Mesenchymal stem cell (in vitro differentiated cells and primary cell): Measurements from ENCODE around the gene SLC24A4.
"Not testable (repeated sequence)": the region's sequence is repeated elsewhere in the genome, so short reads cannot be mapped to it uniquely, and the experiment has no call there.

ENCODE experiments used
- DNase-seq: peaks from one replicate; pipeline ENCODE4 v3.0.0-alpha.2; 2013
- H2AFZ ChIP-seq: one replicate; pipeline ENCODE4 v1.6.1; 2013; ENCODE audit warnings: low read depth, mild to moderate bottlenecking, control low read depth, inconsistent platforms, low read length, moderate library complexity
- H2AK5ac ChIP-seq: 2 replicates; pipeline ENCODE4 v1.6.1; 2013; ENCODE audit warnings: low read length, moderate library complexity, mild to moderate bottlenecking, inconsistent platforms; ENCODE audit not compliant: severe bottlenecking
- H2BK120ac ChIP-seq: one replicate; pipeline ENCODE4 v1.6.1; 2013; ENCODE audit warnings: low read depth, mild to moderate bottlenecking, inconsistent platforms, low read length, moderate library complexity
- H2BK12ac ChIP-seq, 2 experiments: one replicate each; pipeline ENCODE4 v1.6.1; 2013; ENCODE audit warnings: inconsistent platforms in 2 of 2, low read length in 2 of 2, mild to moderate bottlenecking in 2 of 2, moderate library complexity in 2 of 2, control low read depth in 1 of 2
- H2BK15ac ChIP-seq: one replicate; pipeline ENCODE4 v1.6.1; 2013; ENCODE audit warnings: mild to moderate bottlenecking, low read depth, inconsistent platforms; ENCODE audit not compliant: poor library complexity, severe bottlenecking
- H2BK5ac ChIP-seq: 2 replicates; pipeline ENCODE4 v1.6.1; 2013; ENCODE audit warnings: low read depth, mild to moderate bottlenecking, low read length, control low read depth, inconsistent platforms; ENCODE audit not compliant: poor library complexity, severe bottlenecking
- H3K14ac ChIP-seq, 2 experiments: one replicate each; pipeline ENCODE4 v1.6.1; 2013; ENCODE audit warnings: inconsistent platforms in 2 of 2, low read length in 2 of 2, control low read depth in 1 of 2, mild to moderate bottlenecking in 1 of 2, moderate library complexity in 1 of 2
- H3K18ac ChIP-seq, 2 experiments: one replicate each; pipeline ENCODE4 v1.6.1; 2013; ENCODE audit warnings: inconsistent platforms in 2 of 2, low read length in 2 of 2, control low read depth in 1 of 2, low read depth in 1 of 2, mild to moderate bottlenecking in 1 of 2
- H3K23ac ChIP-seq, 2 experiments: one replicate each; pipeline ENCODE4 v1.6.1; 2013; ENCODE audit warnings: inconsistent platforms in 2 of 2, low read length in 2 of 2, mild to moderate bottlenecking in 2 of 2, moderate library complexity in 2 of 2, control low read depth in 1 of 2
- H3K27ac ChIP-seq: 2 replicates; pipeline ENCODE4 v1.5.1; 2013; ENCODE audit warnings: mild to moderate bottlenecking, moderate library complexity, low read length, control low read depth, inconsistent platforms; ENCODE audit not compliant: poor library complexity, severe bottlenecking
- H3K27me3 ChIP-seq, 2 experiments: 2 replicates each; pipeline versions ENCODE4 v1.6.1 to v1.7.0; 2013; ENCODE audit warnings: low read length in 2 of 2, mild to moderate bottlenecking in 2 of 2, moderate library complexity in 2 of 2, control low read depth in 1 of 2, inconsistent platforms in 1 of 2; ENCODE audit not compliant: control insufficient read depth in 1 of 2, insufficient read depth in 1 of 2
- H3K36me3 ChIP-seq, 2 experiments: 2 replicates each; pipeline versions ENCODE4 v1.6.1 to v1.7.0; 2013; ENCODE audit warnings: low read length in 2 of 2, control low read depth in 1 of 2, inconsistent platforms in 1 of 2, low read depth in 1 of 2, mild to moderate bottlenecking in 1 of 2; ENCODE audit not compliant: insufficient read depth in 2 of 2, control insufficient read depth in 1 of 2
- H3K4ac ChIP-seq, 2 experiments: one replicate each; pipeline ENCODE4 v1.6.1; 2013; ENCODE audit warnings: inconsistent platforms in 2 of 2, low read length in 2 of 2, mild to moderate bottlenecking in 2 of 2, moderate library complexity in 2 of 2, control low read depth in 1 of 2, low read depth in 1 of 2
- H3K4me1 ChIP-seq: 2 replicates; pipeline ENCODE4 v1.6.1; 2013; ENCODE audit warnings: low read depth, low read length, control low read depth; ENCODE audit not compliant: control insufficient read depth, insufficient read depth
- H3K4me2 ChIP-seq: 2 replicates; pipeline ENCODE4 v1.6.1; 2013; ENCODE audit warnings: low read length, mild to moderate bottlenecking, inconsistent platforms; ENCODE audit not compliant: poor library complexity, severe bottlenecking
- H3K4me3 ChIP-seq, 2 experiments: 2 replicates each; pipeline versions ENCODE4 v1.5.1 to v1.7.0; 2013; ENCODE audit warnings: low read length in 2 of 2, mild to moderate bottlenecking in 2 of 2, control low read depth in 1 of 2, low read depth in 1 of 2; ENCODE audit not compliant: insufficient read depth in 1 of 2
- H3K79me1 ChIP-seq: replicated peaks from 2 replicates; pipeline ENCODE4 v1.6.1; 2013; ENCODE audit warnings: mild to moderate bottlenecking, control low read depth, low read length, inconsistent platforms; ENCODE audit not compliant: poor library complexity, severe bottlenecking
- H3K9ac ChIP-seq: 2 replicates; pipeline ENCODE4 v1.7.0; 2013; ENCODE audit warnings: mild to moderate bottlenecking, low read length, moderate library complexity
- H3K9me3 ChIP-seq: 2 replicates; pipeline ENCODE4 v1.7.0; 2013; ENCODE audit warnings: mild to moderate bottlenecking, low read length; ENCODE audit not compliant: control insufficient read depth
- H4K8ac ChIP-seq: one replicate; pipeline ENCODE4 v1.6.1; 2013; ENCODE audit warnings: inconsistent platforms, mild to moderate bottlenecking, low read length, moderate library complexity
- H4K91ac ChIP-seq: one replicate; pipeline ENCODE4 v1.6.1; 2013; ENCODE audit warnings: mild to moderate bottlenecking, low read length, inconsistent platforms
- WGBS: methylation state at CpG from one replicate; pipeline ENCODE4 v1.1.7; 2013; ENCODE audit warnings: mixed read lengths; 5-methylcytosine and 5-hydroxymethylcytosine counted together

Gene SLC24A4

DNA sequence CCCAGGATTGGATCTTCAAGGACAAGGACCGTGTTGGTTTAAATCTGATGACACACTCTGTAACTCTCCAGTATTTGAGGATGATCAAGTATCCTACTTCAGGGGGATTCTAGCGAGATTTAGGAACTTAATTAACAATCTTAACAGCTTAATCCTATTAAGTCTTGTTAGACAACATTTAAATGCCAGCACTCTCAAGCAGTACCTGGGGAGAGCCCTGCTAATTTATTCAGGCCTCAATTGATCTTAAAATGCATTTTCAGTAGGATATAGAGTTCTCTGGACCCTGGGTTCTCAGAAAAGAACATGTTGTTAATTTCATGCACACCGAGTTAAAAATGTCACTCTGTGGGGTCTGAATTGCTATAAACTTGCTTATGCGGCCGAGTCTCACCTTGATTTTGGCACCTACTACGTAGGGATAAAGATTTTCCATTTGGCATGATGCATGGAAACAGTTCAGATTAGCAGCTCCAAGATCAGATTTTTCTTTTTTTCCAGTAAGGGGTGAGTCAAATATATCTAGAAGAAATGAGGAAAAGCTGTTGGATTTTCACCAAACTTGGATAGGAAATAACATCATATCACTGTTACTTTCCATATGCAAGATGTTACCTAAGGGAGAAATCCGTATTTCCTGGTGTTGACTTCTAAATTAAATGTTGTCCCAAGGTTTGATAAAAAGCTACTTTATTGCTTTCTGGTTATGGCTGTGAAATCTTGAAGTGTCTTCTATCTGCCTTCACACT is 76.1 kb downstream of the SLC24A4 start:
- H2AFZ ChIP-seq = no peak overlapping the region
- peak overlapping the region; percentile 66 for H3K9ac ChIP-seq
- H4K8ac ChIP-seq = no peak overlapping the region
- H2BK15ac ChIP-seq = no peak overlapping the region
- no peak overlapping the region for H3K14ac ChIP-seq
- H2BK5ac ChIP-seq = no peak overlapping the region
- H3K27me3 ChIP-seq = peaks cover 0 to 8% of the 10 kb centered on the region in 2 experiments
- peaks cover 5% of the 10 kb centered on the region for H3K4me1 ChIP-seq
- H3K36me3 ChIP-seq = no peaks in the 10 kb centered on the region
- H2AK5ac ChIP-seq = no peak overlapping the region
- H3K4ac ChIP-seq = no peak overlapping the region
- no peak for DNase-seq
- H3K4me3 ChIP-seq = no peak overlapping the region
- H2BK120ac ChIP-seq = no peak overlapping the region
- H3K4me2 ChIP-seq = no peak overlapping the region
- H3K23ac ChIP-seq = no peak overlapping the region
- H3K9me3 ChIP-seq = no peaks in the 10 kb centered on the region
- H3K18ac ChIP-seq = no peak overlapping the region
- H2BK12ac ChIP-seq = no peak overlapping the region
- no peaks in the 10 kb centered on the region for H3K79me1 ChIP-seq
- WGBS = 92% methylated on average over 5 of the region's 7 CpGs
- no peak overlapping the region for H3K27ac ChIP-seq
- H4K91ac ChIP-seq = no peak overlapping the region

DNA sequence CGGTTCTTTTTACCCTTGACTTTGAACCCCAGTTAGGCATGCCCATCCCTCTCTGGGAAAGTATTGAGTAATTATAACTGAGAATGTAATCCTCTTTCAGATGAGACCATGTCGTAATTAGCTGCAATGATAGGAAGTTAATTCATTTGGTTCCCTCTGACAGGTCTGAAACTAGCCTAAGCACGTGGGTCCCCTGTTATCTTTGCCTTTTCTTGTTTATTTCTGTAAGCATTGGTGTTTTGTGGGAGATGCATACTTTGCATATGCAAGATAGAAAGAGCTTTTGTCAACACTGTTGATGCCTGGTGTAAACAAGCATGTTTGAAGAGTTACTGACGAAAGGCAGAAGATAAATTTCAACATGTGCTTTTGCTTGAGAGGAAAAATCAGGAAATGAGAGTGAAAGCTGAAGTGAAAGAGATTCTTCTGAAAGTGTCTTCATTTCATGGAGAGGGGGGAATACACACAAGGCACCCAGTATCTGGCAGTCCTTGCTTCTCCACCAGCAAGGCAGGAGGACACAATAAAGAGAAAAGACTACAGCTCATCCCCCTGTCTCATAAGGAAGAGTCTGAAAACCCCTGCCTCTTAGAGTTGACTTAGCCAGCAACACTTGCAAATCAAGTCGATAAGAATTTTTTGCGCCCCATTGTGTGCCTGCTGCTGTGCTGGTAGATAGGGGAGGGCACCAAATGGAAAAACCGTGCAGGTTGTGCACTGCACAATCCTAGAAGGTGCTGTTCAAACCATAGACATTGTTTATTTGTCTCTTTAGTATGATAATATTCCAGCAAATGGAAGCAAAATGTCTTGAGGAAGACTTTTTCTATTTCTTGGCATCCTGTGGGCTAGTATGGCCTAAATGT is 77.8 kb downstream of the SLC24A4 start:
- no peak overlapping the region for H3K14ac ChIP-seq
- no peak overlapping the region for H2BK12ac ChIP-seq
- DNase-seq = peak; percentile 88
- peaks cover 0 to 8% of the 10 kb centered on the region in 2 experiments for H3K27me3 ChIP-seq
- no peaks in the 10 kb centered on the region for H3K9me3 ChIP-seq
- H3K23ac ChIP-seq = no peak overlapping the region
- no peak overlapping the region for H4K91ac ChIP-seq
- H3K4me1 ChIP-seq = peaks cover 5% of the 10 kb centered on the region
- no peak overlapping the region for H2AK5ac ChIP-seq
- no peak overlapping the region for H3K4me3 ChIP-seq
- H2BK120ac ChIP-seq = no peak overlapping the region
- H3K4me2 ChIP-seq = no peak overlapping the region
- no peaks in the 10 kb centered on the region for H3K36me3 ChIP-seq
- 62% methylated on average over 6 of the region's 7 CpGs for WGBS
- H3K18ac ChIP-seq = no peak overlapping the region
- no peak overlapping the region for H2BK15ac ChIP-seq
- no peak overlapping the region for H3K9ac ChIP-seq
- H4K8ac ChIP-seq = no peak overlapping the region
- H2AFZ ChIP-seq = no peak overlapping the region
- no peak overlapping the region for H2BK5ac ChIP-seq
- no peak overlapping the region for H3K4ac ChIP-seq
- H3K79me1 ChIP-seq = no peaks in the 10 kb centered on the region
- H3K27ac ChIP-seq = no peak overlapping the region

DNA sequence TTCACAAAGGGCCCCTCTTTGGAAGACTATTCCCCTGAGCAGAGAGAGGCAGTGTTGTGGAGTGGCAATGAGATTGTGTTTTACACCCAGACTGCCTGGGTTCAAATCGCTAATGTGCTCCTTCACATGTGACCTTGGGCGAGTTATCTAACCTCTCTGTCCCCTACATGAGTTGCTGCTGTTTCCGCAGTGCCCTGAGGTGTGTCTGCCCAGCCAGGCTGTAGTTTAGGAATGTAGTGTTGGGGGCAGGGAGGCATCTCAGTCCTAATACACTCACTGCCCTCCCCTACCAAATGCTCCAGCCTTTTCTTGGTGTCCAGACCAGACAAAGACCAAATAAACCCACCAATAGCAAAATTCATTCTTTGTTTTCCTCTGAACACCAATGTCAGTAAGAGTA is 78.6 kb downstream of the SLC24A4 start:
- Histone ChIP-seq H3K27ac (no peak overlapping the region), H3K23ac (no peak overlapping the region), H3K4me2 (no peak overlapping the region), H4K91ac (no peak overlapping the region), H3K36me3 (no peaks in the 10 kb centered on the region), H2AFZ (no peak overlapping the region), H3K4me3 (no peak overlapping the region), H3K9ac (no peak overlapping the region), H3K27me3 (peaks cover 0 to 8% of the 10 kb centered on the region in 2 experiments), H4K8ac (no peak overlapping the region), H3K18ac (no peak overlapping the region), H3K4ac (no peak overlapping the region), H2BK12ac (no peak overlapping the region), H3K4me1 (peaks cover 5% of the 10 kb centered on the region), H2BK5ac (no peak overlapping the region), H2BK120ac (no peak overlapping the region), H2BK15ac (no peak overlapping the region), H3K14ac (peak overlapping the region in 1 of 2 experiments; percentile 45), H3K9me3 (no peaks in the 10 kb centered on the region), H2AK5ac (no peak overlapping the region), H3K79me1 (no peaks in the 10 kb centered on the region)
- no peak for DNase-seq
- 80% methylated on average over 3 of the region's 3 CpGs for WGBS

DNA sequence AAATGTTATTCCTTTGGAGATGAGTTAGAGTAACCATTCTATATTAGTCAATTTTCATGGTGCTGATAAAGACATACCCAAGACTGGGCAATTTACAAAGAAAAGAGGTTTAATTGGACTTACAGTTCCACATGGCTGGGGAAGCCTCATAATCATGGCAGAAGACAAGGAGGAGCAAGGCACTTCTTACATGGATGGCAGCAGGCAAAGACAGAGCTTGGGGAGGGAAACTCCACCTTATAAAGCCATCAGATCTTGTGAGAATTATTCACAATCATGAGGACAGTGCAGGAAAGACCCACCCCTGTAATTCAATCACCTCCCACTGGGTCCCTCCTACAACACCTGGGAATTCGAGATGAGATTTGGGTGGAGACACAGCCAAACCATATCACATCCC is 79.5 kb downstream of the SLC24A4 start:
- not testable (repeated sequence) for H2BK15ac ChIP-seq, H3K9ac ChIP-seq, H3K4ac ChIP-seq, H2BK12ac ChIP-seq, H3K14ac ChIP-seq, H2AK5ac ChIP-seq, H3K9me3 ChIP-seq, H3K4me1 ChIP-seq, H3K79me1 ChIP-seq, H3K27me3 ChIP-seq, H4K91ac ChIP-seq, H2BK120ac ChIP-seq, H3K36me3 ChIP-seq, DNase-seq, H3K27ac ChIP-seq, H4K8ac ChIP-seq, H3K18ac ChIP-seq, H3K4me3 ChIP-seq, H3K23ac ChIP-seq, H2AFZ ChIP-seq, H3K4me2 ChIP-seq, H2BK5ac ChIP-seq
- WGBS = 65% methylated on average over 1 of the region's 1 CpG
